Stimulated activated CD4-positive, alpha-beta T cell treated with anti-CD3 and anti-CD28 coated beads, Interleukin-1b, Interleukin-23, amount 100 ng/mL, for 4 hours (primary cell): ENCODE data around the gene ZSCAN22.
A peak's percentile ranks its signal among the peaks of the same experiment; 100 is the strongest.
"Not testable (repeated sequence)": the region's sequence is repeated elsewhere in the genome, so short reads cannot be mapped to it uniquely, and the experiment has no call there.

ENCODE experiments used
- DNase-seq, 2 donors: peaks; one replicate each; pipeline ENCODE4 v3.0.0-alpha.2; 2020; ENCODE audit warnings: low read depth in 2 of 2

Gene ZSCAN22

DNA sequence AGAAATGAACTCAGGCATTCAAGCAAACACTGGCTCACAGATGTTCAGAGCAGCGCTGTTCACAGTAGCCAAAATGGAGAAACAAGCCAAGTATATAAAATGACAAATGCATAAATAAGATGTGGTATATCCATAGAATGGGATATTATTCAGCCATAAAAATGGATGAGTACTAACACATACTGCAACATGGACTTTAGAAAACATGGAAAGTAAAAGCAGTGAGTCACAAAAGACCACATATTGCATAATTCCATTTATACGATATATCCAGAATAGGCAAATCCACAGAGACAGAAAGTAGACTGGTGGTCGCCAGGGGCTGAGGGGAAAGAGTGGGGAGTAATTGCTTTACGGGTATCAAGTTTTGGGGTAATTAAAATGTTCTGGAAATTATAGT, 47.4 kb downstream of the ZSCAN22 start:
- no peak for DNase-seq

DNA sequence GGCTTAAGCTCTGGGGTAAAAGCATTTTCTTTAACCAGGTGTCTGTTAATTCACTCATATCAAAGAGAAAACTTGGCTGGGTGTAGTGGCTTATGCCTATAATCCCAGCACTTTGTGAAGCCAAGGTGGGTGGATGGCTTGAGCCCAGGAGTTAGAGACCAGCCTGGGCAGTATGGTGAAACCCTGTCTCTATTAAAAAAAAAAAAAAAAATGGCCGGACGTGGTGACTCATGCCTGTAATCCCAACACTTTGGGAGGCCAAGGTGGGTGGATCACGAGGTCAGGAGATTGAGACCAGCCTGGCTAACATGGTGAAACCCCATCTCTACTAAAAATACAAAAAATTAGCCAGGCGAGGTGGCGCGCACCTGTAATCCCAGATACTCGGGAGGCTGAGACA, 49.9 kb downstream of the ZSCAN22 start:
- not testable (repeated sequence) for DNase-seq

DNA sequence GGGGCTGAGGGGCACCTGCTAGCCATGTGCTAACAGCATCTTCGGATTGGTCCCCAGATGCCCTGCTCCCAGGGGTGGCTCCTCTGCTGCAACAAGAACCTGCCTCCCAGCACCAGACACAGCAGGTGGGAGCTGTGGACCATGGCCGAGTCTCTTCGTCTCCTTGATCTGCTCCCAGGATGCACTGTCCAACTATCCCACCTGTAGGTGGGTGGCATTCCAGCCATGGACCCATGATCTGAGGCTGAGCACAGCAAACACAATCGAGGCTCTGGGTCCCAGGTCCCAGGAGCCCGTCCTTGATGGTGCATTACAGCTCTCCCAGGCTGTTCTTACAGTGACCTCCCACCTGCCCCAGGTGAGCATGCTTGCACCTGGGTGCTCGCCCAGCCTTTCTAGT, 52.5 kb downstream of the ZSCAN22 start:
- DNase-seq: no peak

DNA sequence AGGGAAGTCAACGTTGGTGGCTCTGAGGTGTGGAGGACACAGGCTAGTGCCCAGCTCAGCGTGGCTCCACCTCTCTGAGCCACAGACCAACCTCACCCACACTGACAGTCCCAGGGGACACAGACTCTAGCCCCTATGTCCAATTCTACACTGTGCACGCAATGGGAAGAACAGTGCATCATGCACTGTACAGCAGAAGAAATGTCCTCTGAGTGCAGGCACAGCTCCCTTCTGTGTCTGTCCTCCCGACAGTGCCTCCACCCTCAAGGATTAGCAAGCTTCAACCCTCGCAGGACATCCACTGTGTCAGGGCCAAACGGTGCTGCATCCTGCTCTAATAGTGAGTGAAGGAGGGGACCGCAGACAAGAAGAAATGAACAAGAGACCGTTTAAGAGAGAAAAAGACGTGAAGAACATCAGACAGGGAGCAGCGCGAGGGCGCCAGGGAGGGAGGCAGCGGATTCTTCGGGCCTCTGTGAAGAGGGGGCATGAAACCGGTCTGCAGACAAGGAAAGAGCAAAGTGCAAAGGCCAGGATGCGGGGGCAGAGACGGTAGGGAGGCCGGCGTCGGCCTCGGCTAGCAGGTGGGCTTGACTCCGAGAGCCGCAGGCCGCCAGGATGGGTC, 53.4 kb downstream of the ZSCAN22 start:
- DNase-seq: no peak

DNA sequence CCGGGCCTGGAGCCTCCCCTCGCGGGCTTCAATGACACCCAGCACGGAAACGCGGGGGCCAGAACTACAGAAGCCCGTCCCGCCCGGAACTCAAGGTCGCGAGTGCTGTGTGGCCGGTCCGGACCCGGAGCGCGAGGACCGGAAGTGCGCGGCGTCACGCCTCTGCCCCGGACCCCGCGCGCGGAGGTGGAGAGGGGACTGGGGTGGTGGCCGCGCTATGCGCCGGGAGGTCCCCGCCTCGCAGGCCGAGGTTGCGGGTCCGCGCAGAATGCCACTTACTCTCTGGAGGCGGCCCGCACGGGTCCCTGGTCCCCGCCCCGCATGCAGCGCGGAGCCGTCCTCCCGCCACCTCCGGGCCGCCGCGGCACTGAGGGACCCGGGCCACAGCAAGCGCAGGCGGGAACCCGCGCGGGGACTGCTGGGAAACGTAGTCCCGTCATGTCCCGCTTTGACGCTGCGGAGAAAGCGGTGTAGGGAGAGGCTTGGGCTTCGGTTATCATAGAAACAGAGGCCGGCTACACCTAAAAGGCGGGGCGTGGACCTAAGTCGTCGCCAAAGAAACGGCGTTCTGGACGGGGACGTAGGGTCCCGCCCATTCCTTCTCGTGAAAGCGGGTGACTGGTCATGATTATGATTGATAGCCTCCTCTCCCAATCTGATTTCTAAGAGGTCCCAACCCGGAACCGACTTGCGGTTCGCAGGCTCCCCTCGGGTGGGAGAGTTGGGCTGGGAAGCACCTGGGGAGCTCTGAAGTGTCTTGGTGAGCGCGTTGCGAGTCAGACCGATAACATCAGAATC, 54.1 kb downstream of the ZSCAN22 start, which contains the start of gene ZNF837:
Gene ZNF837 (minus strand): TSS at position 369 of the 798 bp plus-strand sequence. CDS start 11,698 bp downstream, outside the sequence.
- DNase-seq: peak; percentile 92

DNA sequence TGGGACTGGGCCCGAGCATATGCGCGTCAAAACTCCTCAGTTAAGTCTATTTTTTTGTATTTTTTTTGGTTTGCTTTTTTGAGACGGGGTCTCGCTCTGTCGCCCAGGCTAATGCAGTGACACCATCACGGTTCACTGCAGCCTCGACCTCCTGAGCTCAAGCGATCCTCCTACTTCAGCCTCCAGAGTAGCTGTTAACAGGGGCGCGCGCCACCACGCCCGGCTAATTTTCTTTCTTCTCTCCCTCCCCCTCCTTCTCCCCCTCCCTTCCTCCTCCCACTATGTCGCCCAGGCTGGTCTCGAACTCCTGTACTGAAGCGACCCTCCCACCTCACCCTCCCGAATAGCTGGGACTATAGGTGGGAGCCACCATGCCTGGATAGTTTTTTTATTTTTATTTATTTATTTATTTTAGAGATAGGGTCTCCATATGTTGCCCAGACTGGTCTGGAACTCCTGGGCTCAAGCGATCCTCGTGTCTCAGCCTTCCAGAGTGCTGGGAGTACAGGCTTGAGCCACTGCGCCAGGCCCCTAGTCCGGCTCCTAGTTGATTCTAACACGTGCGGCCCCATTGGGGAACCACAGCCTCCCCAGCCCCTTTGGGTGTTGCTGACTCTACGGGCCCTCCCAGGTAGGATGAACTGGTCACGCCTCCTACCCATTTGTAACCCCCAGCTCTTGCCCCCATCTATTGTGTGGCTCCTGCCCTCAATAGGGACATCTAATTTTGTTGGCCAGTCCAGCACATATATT, 54.8 kb downstream of the ZSCAN22 start:
- DNase-seq: no peak

DNA sequence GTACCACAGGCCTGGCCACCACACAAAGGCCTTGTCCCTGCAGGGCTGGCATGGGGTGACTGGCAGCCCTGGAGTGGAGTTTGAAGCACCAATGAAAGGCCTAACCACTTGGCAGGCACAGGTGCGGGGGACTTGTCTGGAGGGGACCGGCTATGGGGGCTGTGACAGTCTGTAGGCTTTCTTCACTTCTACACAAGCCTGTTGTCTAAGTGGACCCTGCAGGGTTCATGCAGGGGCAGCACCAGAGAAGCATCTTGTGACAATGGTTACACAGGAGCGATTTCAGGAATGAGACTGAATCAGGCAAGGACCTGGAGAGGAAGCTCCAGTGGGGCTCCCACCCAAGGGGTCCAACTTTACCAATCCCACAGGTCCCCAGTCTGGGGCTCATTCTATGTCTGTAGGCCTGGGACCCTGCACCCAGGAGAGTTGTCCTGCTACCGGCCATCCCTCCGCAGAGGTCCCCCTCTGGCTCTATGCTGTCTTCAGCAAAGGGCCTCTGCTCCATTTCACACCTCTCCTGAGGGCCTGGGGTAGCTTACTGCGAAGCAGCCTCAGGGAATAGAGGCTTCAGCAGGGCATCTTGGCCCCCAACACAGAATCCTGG, 56.3 kb downstream of the ZSCAN22 start:
- DNase-seq: no peak

DNA sequence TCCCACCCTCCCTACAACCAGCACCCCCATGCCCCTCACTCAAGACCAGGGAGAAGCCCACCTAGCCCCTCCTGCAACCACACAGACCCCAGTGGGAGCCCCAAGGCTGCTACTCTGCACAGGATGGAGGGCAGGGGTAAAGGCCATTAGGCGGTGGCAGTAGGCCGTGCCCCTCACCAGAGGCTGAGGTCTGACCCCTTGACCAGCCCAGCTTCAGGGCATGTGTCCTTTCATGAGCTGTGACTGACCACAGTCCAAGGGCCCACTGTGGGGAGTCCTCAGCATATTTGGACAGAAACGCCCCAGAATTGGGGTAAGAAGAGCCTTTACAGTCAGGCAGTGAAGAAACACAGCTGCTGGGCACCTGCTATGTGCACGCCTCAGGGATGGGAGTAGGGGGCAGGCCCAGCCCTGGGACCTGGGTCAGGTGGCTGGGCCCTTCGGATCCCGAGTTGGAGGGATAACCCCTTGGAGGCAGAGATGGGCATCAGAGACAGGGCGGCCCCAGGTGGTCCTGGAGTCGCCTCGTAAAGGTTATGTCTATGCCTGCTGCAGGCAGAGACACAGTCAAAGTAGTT, 58.6 kb downstream of the ZSCAN22 start:
- DNase-seq: no peak

DNA sequence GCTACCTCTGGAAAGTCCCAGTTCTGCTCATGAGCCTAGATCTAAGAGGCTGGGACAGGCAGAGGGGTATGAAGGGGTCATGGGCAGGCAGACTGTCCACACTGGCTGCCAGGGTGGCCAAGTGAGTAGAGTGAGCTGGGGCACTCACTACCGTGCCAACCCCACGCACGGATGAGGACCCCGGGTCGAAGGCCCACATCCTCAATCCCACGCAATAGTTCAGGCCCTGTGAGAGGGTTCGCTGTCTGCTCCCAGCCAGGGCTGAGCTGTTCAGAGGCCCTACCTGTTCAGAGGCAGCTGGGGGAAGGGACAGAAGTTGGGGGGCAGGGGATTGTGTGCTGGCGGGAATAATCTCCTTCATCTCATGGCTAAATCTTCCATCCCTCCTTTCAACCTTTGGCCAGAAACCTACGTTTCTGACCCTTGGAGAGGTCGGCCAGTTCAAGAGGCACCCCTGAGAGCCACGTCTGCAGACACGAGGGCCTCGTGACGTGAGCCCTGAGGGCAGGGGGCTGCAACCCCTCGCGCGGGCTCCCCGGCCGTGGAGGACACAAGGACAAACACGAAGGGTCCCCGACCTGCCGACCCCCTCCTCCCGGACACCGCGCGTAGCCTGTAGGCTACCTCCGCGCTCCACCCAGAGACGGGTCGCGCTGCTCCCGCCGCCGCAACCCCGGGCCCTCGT, 59.2 kb downstream of the ZSCAN22 start:
- DNase-seq: peak in 1 of 2 donors; percentile 42

DNA sequence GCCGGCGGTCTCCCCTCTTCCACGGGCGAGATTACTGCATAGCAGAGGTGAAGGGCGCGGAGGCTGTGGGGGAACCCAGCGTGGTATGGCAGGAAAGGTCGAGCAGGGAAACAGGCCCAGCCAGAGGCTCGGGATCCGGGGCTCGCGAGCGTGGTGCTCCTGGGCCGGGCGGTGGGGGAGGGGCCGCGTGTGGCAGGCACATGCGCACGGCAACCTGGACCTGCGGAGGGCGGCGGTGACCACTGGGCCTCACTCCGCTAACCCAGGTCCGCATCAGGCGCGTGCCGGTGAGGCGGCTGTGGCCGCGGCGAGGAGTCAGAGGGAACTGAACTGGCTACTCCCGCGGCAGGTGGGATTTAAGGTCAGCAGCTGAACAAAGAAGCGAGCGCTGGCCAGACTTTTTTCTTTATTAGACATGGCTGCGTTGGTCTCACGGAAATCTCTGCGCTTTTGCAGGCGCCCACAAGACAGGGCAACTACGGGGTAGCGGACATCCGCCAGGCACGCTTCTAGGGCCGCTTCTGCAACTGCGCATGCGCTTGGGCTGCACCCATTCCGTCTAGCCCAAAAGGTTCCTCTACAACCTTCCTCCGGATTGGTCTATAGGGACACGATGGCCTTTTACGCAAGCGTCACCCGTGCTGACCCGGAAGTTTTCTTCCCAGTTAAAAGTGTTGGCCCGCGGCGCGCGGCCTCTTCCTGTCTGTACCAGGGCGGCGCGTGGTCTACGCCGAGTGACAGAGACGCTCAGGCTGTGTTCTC, 60.0 kb downstream of the ZSCAN22 start, which contains the start of gene RPS5:
Gene RPS5 (plus strand): TSS at position 694 of the 762 bp plus-strand sequence. CDS start 869 bp downstream, outside the sequence.
- DNase-seq: peak; percentile 89 to 96

DNA sequence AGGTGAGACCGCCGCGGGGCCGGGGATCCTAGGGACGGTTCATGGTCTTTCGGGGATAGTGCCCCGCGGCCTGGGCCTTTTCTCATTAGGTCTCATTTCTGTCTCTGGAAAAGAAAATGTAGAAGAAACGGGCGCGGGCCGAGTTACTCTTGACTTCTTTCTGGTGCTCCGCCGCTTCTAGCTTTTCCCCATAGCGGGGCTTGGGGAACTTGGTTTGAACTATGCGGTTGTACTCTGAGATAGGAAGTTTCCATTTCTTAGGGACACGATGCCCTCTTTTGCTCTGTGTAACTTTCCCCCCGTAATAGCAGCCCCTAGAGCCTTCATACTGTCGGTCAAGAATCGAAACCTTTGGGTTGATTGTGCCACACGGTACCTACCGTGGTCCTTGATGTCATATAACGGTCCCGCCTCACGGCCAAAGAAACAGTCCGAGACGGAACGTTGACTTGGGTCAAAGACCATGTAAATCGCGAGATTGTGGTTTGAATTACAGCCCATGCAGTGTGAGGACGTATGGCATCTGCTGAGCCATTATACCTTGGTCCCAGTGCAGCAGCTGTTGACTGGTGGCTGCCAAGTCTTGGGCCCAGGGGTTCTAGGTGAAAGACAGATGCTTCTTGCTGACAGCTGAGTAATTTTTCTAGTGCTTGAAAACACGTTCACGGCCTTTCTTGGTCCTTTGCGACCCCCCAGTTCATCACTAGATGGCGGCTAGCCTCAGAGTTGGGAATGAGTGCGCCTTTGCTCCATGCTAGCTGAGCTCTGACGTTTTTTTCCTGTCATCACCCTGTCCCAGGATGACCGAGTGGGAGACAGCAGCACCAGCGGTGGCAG, 60.8 kb downstream of the ZSCAN22 start:
- no peak for DNase-seq

DNA sequence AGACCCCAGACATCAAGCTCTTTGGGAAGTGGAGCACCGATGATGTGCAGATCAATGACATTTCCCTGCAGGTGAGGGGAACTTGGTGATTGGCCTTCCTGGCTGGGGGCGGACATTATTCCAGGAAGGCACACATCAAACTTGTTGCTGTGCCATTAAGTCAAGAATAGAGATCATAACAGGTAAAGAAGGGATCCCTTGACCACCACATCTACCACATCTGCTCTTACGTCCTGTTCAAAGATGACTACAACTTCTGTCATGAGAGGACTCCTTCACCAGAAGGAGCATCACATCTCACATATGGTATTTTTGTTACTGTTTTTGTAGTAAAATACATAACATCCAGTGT, 61.4 kb downstream of the ZSCAN22 start:
- no peak for DNase-seq
